ENCODE data around the gene HNRNPH2.

DNA sequence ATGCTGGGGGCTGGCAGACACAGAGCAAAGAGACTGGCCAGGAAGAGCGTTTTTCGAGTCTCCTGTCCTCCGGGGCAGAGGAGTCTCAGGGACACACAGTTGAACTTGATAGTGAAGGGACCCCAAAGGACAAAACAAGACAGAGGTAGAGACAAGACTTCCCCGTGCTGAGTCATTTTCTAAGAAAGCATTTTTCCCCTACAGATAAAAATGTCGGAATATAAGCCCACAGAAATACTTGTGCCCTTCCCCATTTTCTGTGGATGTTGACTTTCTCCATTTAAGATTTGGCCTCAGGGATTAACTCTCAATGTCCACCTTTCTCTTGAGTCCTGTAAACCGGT is 21.5 kb upstream of the HNRNPH2 start:
- TF ChIP-seq, protein P1, sequence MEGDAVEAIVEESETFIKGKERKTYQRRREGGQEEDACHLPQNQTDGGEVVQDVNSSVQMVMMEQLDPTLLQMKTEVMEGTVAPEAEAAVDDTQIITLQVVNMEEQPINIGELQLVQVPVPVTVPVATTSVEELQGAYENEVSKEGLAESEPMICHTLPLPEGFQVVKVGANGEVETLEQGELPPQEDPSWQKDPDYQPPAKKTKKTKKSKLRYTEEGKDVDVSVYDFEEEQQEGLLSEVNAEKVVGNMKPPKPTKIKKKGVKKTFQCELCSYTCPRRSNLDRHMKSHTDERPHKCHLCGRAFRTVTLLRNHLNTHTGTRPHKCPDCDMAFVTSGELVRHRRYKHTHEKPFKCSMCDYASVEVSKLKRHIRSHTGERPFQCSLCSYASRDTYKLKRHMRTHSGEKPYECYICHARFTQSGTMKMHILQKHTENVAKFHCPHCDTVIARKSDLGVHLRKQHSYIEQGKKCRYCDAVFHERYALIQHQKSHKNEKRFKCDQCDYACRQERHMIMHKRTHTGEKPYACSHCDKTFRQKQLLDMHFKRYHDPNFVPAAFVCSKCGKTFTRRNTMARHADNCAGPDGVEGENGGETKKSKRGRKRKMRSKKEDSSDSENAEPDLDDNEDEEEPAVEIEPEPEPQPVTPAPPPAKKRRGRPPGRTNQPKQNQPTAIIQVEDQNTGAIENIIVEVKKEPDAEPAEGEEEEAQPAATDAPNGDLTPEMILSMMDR (IDR thresholded peaks at IDR 0.05; ENCODE audit: insufficient read depth, low read length, poor library complexity, severe bottlenecking) = no peak
- no peak for TF ChIP-seq EZH2phosphoT487 (conservative IDR thresholded peaks at IDR 0.05; ENCODE audit: low read length)
